K562 (cell line): Measurements from ENCODE around the gene ANKLE2.

ENCODE experiments used
- ATF4 ChIP-seq: fragments of 450-650 bp; formaldehyde crosslinking; IDR thresholded peaks from 2 replicates; pipeline ENCODE4 v1.4.0; 2022; ENCODE audit warnings: mild to moderate bottlenecking, moderate library complexity
- CTCF ChIP-seq, 3 experiments: IDR thresholded peaks in 2 of 3; conservative IDR thresholded peaks in 1 of 3; 2 replicates each; pipeline ENCODE4 v1.5.1; 2011 to 2012; ENCODE audit warnings: low read length in 3 of 3, mild to moderate bottlenecking in 3 of 3, control low read depth in 2 of 3, improper control_type of control experiment in 1 of 3, inconsistent platforms in 1 of 3, low read depth in 1 of 3, mixed read lengths in 1 of 3, moderate library complexity in 1 of 3; ENCODE audit not compliant: insufficient read depth in 2 of 3
- E4F1 ChIP-seq: fragments of 250-450 bp; sonication (Bioruptor Pico); IDR thresholded peaks from 2 replicates; pipeline ENCODE4 v1.5.0; 2021; ENCODE audit warnings: mild to moderate bottlenecking, borderline replicate concordance
- EP300 ChIP-seq: IDR thresholded peaks from 2 replicates; pipeline ENCODE4 v1.6.1; 2012; ENCODE audit warnings: low read length, improper control_type of control experiment
- HDAC6 ChIP-seq: IDR thresholded peaks from 2 replicates; pipeline ENCODE4 v1.6.1; 2012; ENCODE audit warnings: low read depth, mild to moderate bottlenecking, control low read depth, inconsistent platforms, low read length, moderate library complexity
- HMG20A ChIP-seq: fragments of 450-650 bp; formaldehyde crosslinking; conservative IDR thresholded peaks from 2 replicates; pipeline ENCODE4 v1.4.0; 2020; ENCODE audit warnings: mild to moderate bottlenecking, mixed read lengths
- POLR2AphosphoS5 ChIP-seq: IDR thresholded peaks from 2 replicates; pipeline ENCODE4 v1.6.1; 2011; ENCODE audit warnings: mild to moderate bottlenecking, low read depth, low read length, moderate library complexity; ENCODE audit not compliant: control insufficient read depth, insufficient read depth
- RBM15 ChIP-seq: fragments of 200-400 bp; formaldehyde crosslinking; IDR thresholded peaks from 2 replicates; pipeline ENCODE4 v1.6.1; 2018; ENCODE audit warnings: mild to moderate bottlenecking, low read length, moderate library complexity; ENCODE audit not compliant: insufficient read depth
- SP1 ChIP-seq: sonication (generic); formaldehyde crosslinking; IDR thresholded peaks from 2 replicates; pipeline ENCODE4 v1.8.1; 2022; ENCODE audit warnings: mild to moderate bottlenecking, missing genetic modification reagents
- SPI1 ChIP-seq: IDR thresholded peaks from 2 replicates; pipeline ENCODE4 v1.6.1; 2011; ENCODE audit warnings: low read depth, low read length, control low read depth, borderline replicate concordance
- YBX1 ChIP-seq: fragments of 450-650 bp; IDR thresholded peaks from 2 replicates; pipeline ENCODE4 v1.7.1; 2016; ENCODE audit warnings: mild to moderate bottlenecking
- ZNF184 ChIP-seq: sonication (generic); formaldehyde crosslinking; IDR thresholded peaks from 2 replicates; pipeline ENCODE4 v1.5.0; 2020; ENCODE audit warnings: missing genetic modification reagents
- ZNF583 ChIP-seq: fragments of 250-450 bp; sonication (Bioruptor Pico); IDR thresholded peaks from 2 replicates; pipeline ENCODE4 v1.4.0; 2020
- TF ChIP-seq, protein P1 (sequence below): fragments of 250-450 bp; sonication (Bioruptor Pico); IDR thresholded peaks from 2 replicates; pipeline ENCODE4 v1.8.0; 2021; ENCODE audit warnings: borderline replicate concordance, mild to moderate bottlenecking, moderate library complexity; ENCODE audit not compliant: poor library complexity, severe bottlenecking

GRCh38 chr12:132724506-132725241 lies 37.0 kb downstream of the ANKLE2 start:
- TF ChIP-seq EP300 (no peak), SP1 (CRISPR knock-in tag) (no peak), POLR2AphosphoS5 (no peak), CTCF (IDR thresholded peaks at IDR 0.05 in 2 of 3, conservative IDR thresholded peaks at IDR 0.05 in 1 of 3; ENCODE audit: insufficient read depth in 2 of 3, low read depth in 1 of 3, low read length in 3 of 3) (no peak), ZNF184 (CRISPR knock-in tag) (no peak), HDAC6 (no peak), ATF4 (CRISPR knock-in tag) (no peak), RBM15 (no peak), YBX1 (no peak), HMG20A (CRISPR knock-in tag) (no peak), SPI1 (no peak), E4F1 (CRISPR knock-in tag) (no peak), ZNF583 (CRISPR knock-in tag) (no peak)
- TF ChIP-seq, protein P1, sequence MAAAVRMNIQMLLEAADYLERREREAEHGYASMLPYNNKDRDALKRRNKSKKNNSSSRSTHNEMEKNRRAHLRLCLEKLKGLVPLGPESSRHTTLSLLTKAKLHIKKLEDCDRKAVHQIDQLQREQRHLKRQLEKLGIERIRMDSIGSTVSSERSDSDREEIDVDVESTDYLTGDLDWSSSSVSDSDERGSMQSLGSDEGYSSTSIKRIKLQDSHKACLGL (CRISPR knock-in tag), result no peak
